Left renal pelvis (tissue), 4 donors: Measurements from ENCODE around the gene MMAB. TPM values are rescaled to one million over a fixed set of nuclear protein-coding genes. Genes with fewer than 3 reads are reported as not detected.

ENCODE experiments used
- DNase-seq, 4 donors: peaks; one replicate each; pipeline ENCODE4 v3.0.0-alpha.2; 2013; ENCODE audit warnings: low read depth in 4 of 4, low spot score in 3 of 4
- polyA plus RNA-seq, 4 donors: library from polyadenylated mRNA; unstranded; fragments of 120-200 nt; gene quantifications; one replicate each; pipeline ENCODE4 v1.2.1, GENCODE V29; 2013; ENCODE audit not compliant: insufficient read length in 4 of 4

MMAB gene
- polyA plus RNA-seq, 4 donors, result 21.2 to 40.3 (median 32.9) TPM

GRCh38 chr12:109542876-109543275 lies 30.4 kb downstream of the MMAB start:
- DNase-seq, result no peak

- no peak for DNase-seq
These were observed 31.3 kb downstream of the MMAB start for GRCh38 chr12:109542014-109542413.

- DNase-seq, result no peak
These were observed 31.9 kb downstream of the MMAB start for GRCh38 chr12:109541413-109541726.

GRCh38 chr12:109540526-109541412 lies 32.5 kb downstream of the MMAB start:
- no peak for DNase-seq

- no peak for DNase-seq
These were observed 33.8 kb downstream of the MMAB start for GRCh38 chr12:109539508-109539907.

GRCh38 chr12:109538191-109538863 lies 35.0 kb downstream of the MMAB start:
- no peak for DNase-seq

GRCh38 chr12:109537136-109537535 lies 36.2 kb downstream of the MMAB start:
- no peak for DNase-seq

- DNase-seq, result no peak
These were observed 37.4 kb downstream of the MMAB start for GRCh38 chr12:109535863-109536250.

- DNase-seq, result no peak
These were observed 38.0 kb downstream of the MMAB start for GRCh38 chr12:109535231-109535862.

- DNase-seq, result no peak
These were observed 38.8 kb downstream of the MMAB start for GRCh38 chr12:109534456-109534855.

- DNase-seq, result no peak
These were observed 39.9 kb downstream of the MMAB start for GRCh38 chr12:109533487-109533740.

- no peak for DNase-seq
These were observed 40.4 kb downstream of the MMAB start for GRCh38 chr12:109532721-109533486.

GRCh38 chr12:109531411-109531810 lies 41.9 kb downstream of the MMAB start:
- DNase-seq, result no peak

GRCh38 chr12:109529691-109530640 lies 43.3 kb downstream of the MMAB start:
- DNase-seq, result no peak

- DNase-seq, result no peak
These were observed 45.7 kb downstream of the MMAB start for GRCh38 chr12:109527489-109528123.

GRCh38 chr12:109525279-109525585 lies 48.1 kb downstream of the MMAB start:
- no peak for DNase-seq

- no peak for DNase-seq
These were observed 48.6 kb downstream of the MMAB start for GRCh38 chr12:109524466-109525278.

GRCh38 chr12:109523504-109523903 lies 49.8 kb downstream of the MMAB start:
- DNase-seq, result no peak

- DNase-seq, result no peak
These were observed 50.2 kb downstream of the MMAB start for GRCh38 chr12:109523071-109523470.
